Testis (tissue), 2 donors: Measurements from ENCODE around the gene HIRA.

Experiments used
- CTCF ChIP-seq, 3 experiments: fragments of 450-650 bp in 2 of 3; fragments of 200-600 bp in 1 of 3; sonication (generic) in 1 of 3; IDR thresholded peaks; one replicate each; pipeline ENCODE4 v1.5.1; 2016 to 2019; ENCODE audit warnings: antibody characterized with exemption in 3 of 3, mild to moderate bottlenecking in 2 of 3, moderate library complexity in 1 of 3
- POLR2A ChIP-seq: fragments of 450-650 bp; IDR thresholded peaks from one replicate; pipeline ENCODE4 v1.6.1; 2017; ENCODE audit warnings: antibody characterized with exemption, mild to moderate bottlenecking, moderate library complexity

GRCh38 chr22:19434401-19434800 is 2.9 kb upstream of the HIRA start:
- TF ChIP-seq CTCF (IDR thresholded peaks at IDR 0.05), result no peak
- no peak for TF ChIP-seq POLR2A
